HG03196 (cell line): ENCODE measurements around the gene SLC9A8.

Experiments
- ATAC-seq: cut with Tn5 transposase; IDR thresholded peaks from one replicate; pipeline ENCODE4 v1.9.1; 2021; ENCODE audit not compliant: unreplicated experiment

SLC9A8 gene

DNA sequence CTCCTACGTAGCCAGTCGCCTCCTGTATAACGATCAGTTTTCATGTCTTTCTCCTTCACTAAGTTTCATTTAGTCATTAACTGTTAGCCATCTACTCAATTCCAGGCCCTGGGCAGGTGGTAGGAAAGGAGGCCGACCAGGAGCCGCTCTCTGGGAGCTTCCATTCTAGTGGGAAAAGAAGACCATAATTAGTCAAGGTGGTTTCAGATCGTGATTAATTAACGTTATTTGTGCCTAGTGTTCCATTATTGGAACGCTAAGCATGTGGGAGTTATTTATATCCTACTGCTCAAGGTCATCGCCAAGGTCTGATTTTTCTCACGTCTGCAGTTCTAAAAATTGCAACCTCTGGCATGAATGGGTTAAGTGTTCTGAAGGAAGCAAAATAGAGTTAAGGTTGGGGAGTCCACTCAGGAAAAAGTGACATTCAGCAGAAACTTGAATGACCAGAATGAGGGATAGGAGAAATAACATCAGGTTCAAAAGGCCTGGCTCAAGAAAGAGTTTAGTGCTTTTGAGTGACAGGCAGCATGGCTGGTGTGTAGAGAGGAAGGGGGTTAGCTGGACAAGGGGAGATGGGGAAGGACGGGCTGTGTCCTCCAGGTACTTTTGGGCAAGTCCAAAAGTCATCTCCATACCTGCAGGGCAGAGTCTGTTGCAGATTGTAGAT is 812 bp downstream of the SLC9A8 start:
- no peak for ATAC-seq

DNA sequence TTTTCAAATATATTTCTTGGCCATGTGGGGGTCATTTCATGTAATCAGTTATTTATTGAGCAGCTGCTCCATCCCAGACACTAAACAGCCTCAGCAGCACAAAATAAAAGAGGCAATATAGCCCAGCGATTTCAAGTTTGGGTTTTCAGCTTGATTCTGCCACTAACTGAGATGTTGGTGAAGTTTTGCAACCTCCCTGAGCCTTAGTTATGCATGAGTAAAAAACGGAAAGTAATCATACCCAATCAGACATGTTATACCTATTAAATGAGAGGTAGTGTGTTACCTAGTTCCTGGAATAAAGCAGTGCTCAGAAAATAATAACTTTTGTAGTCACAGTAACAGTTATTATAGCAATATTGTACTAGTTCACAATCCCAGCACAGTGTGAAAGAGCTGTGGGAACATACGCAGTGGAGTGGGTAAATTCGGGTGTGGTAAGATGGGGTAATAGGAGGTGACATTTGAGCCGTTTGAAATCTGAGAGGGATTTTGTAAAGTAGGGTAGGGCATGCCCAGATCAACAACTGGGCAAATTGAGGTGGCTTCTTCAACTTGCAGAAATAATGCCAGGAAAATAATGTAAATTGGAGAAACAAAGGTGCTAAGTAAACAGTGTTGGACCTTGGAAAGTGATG is 1.5 kb downstream of the SLC9A8 start:
- ATAC-seq: no peak

DNA sequence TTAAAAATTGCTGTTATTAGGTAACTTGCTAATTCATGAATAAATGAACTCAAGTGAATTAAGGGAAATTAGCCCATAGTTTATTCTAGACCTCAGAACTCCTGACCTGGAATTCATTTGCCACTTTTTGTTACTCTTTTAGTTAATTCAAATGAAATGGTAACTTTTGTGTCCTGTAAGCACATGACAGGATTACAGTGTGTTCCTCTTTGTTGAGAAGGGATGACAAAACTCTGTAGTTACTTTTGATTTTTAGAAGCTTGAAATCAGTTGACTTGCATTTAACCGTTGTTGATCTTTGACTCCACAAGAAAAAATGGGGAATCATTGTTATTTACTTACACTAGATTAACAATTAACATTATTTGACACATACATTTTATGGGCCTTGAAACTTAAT is 6.2 kb downstream of the SLC9A8 start:
- no peak for ATAC-seq

DNA sequence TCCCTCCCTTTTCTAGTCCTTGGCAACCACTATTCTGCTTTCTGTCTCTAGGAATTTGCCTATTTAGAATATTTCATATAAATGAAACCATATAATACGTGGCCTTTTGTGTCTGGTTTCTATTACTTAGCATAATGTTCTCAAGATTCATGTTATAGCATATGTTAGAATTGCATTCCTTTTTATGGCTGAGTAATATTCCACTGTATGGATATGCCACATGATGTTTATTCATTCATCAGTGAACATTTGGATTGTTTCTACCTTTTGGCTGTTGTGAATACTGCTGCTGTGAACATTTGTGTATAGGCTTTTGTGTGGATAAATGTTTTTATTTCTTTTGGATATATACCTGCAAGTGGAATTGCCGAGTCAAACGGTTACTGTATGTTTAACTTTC is 7.1 kb downstream of the SLC9A8 start:
- no peak for ATAC-seq

DNA sequence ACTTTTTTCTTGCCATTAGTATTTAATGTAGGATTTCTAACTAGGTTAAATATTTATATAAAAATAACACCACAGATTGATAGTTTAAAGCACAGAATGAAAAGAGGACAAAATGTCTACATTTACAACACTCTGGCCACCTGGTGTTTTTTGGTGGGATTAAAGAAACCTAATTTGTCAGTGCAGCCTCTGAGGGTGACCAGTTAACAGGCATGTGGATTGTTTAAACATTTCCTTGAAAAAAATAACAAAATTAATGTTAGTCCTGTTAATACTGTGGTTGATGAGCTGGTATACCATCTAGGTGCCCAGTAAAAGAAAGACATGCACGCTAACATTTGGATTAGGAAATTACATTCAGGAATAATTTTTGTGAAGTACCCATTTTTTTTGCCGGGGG is 8.8 kb downstream of the SLC9A8 start:
- no peak for ATAC-seq

DNA sequence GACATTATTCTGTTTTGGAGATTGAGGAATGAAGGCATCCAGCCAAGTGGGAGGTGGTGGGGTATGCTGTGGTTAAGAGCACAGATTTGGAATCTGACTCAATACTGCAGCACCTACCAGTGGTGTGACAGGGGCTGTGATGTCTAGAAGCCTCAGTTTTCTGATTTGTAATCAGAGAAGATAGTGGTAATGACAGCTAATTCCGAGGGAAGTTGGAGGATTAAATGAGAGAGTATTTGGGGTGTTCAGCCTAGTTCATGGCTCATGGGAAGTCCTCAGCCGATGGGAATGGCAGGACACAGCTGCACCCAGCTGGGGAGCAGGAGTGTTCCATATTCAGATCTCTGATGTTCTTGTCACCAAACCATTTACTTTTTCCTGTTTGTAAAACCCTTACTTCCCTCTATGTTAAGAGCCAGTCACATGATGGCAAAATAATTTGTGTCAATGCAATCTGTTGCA is 9.3 kb downstream of the SLC9A8 start:
- no peak for ATAC-seq

DNA sequence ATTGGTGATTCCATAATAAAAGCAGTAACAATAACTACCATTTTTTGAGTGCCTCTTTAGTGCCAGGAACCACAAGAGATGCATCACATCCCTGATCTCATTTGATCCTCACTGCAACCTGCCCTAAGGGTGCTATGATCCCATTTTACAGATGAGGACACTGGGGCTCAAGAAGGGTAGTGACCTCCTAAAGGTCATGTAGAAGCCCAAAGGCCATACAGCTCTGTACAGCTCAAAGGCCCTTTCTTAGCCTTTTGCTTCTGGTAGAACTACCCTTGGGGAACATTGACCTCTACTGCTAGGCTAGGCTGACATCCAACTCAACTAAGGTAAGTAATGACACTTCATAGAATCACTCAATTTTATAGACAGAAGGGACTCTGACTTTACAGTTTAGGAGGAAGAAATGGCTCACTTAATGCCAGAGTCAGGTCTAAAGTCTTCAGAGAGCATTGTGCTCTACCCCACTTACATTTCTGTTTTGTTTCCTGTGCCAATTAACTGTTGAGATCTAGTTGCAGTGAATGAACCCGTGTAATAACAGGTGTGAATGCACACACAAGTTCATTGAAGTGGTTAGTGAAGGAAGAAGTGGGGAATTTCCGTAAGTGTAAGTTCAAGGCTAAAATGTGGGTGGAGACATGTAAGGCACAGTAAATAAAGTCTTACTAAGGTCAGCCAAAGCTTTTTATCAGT is 10.7 kb downstream of the SLC9A8 start:
- ATAC-seq: no peak

DNA sequence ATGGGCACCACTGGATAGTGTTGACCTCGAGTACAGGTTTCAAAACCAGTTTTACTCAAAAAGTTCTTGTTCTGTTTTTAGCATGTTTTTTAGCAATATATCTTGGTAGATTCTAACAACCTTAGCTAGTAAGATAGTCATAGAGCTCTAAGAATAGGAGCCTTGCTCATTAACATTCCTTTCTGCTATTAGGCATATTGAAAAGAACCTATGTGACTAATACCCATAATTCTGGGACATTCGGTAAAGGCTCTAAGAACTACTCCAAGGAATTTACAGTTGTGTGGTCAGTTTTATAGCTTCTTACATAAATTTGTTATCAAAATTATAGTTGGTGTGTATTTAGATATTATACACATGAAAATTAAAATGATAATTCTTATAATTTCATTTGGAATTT is 11.6 kb downstream of the SLC9A8 start:
- ATAC-seq: no peak

DNA sequence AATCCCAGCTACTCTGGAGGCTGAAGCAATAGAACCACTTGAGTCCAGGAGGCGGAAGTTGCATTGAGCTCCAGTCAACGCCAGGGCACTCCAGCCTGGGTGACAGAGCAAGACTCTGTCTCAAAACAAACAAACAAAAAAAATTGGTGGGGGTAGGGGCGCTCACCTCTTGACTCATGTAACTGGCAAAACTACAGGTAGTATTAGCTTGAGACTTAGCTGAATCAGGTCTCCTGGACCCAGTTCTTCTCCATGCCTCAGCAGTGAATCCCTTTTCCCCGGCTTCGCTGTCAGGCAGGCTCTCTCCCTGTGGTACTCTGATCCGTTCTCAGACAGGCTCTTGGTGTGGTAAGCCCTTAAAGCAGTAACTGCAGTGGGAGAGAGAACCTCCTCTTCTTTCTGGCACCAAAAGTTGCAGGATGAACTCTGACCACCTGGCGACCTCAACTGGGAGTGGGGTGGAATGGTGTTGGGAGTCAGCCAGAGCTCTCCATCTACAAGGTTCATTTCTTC is 12.9 kb downstream of the SLC9A8 start:
- no peak for ATAC-seq

DNA sequence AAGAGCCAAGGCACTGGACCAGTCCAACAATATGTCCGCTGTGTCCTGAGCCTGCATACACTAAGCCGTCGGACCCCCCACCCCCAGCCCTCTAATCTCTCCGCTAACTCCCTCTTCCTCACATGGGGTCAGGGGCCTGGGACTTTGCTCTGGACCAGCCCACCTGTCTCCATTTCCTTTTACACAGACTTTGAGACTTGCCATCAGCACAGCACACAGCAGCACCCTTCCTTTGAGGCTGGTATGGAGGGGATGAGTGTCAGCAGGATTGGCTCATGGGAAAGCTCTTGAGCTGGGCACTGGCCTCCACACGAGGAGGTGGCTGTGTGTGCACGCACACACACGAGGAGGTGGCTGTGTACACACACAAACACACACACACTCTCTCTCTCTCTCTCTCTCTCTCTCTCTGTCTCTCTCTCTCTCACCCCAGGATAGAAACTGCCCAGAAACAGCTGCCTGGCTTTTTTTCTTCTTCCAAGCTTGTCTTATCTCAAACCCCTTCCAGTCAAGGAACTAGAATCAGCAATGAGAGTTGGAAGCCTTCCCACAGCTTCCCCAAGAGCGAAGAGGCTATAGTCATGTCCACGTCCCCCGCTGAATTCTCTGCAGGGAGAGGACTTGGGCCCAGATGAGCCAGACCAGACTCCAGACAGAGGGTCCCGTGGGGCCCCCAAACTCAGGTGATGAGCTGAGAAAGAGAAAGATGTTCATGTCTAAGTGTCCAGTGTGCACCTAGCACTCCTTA is 18.6 kb downstream of the SLC9A8 start:
- no peak for ATAC-seq

DNA sequence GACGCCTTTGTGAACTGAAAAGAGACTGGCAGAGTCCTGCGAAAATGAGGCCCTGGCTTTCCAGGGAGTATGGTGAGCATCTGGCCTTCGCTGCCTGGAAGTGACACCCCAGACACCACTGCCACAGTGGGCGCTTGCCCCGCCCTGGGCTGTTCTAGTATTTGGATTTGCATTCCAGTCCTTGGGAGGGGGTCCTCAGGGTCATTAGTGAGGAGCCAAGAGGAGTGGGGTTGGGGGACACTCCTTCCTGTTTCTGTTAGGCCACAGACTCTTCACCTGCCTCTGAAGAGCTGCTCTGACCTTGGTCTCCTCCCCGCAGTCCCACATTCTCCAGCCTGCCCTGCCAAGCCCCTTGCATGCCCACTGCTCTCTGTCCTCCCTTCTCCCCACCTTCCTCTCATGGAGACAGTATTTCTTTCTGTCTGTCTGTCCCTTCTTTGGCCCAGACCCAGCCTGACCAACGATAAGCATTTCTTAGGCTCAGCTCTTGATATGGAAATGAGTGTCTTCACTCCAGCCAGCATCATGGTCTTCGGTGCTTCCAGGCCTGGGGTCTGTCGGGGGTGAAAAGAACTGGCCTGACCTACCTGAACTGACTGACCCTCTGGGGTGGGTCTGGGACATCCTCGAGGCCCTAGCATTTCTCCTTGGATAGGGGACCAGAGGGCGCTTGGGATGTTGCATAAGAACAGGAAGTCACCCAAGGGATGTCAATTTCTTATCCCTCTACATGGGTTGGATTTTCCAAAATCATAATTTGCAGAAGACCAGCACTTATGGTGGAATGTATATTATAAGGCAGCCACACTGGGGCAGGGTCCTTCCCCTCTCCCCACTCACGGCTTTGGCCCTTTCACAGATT is 19.4 kb downstream of the SLC9A8 start:
- ATAC-seq: no peak

DNA sequence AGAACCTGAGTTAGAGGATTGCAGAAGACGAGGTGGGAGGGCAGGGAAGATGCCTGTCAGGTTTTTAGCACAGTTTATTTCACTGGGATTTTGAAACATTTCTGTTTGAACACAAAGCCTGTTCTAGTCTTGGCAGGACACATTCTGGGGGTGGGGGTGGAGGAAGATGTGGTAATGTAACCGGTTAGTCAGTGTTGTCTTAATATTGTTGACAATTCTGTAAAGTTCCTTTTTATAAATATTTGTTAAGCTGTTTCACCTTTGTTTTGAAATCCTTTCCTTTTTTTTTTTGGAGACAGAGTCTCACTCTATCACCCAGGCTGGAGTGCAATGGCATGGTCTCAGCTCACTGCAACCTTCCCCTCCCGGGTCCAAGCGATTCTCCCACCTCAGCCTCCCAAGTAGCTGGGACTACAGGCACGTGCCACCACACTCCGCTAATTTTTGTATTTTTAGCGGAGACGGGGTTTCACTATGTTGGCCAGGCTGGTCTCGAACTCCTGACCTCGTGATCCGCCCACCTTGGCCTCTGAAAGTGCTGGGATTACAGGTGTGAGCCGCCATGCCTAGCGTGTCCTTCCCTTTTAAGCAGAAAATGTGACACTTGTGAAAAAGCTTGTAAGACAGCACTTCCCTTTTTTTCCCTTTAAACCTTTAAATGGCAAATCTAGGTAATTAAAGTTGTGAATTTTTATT is 20.2 kb downstream of the SLC9A8 start:
- ATAC-seq: no peak

DNA sequence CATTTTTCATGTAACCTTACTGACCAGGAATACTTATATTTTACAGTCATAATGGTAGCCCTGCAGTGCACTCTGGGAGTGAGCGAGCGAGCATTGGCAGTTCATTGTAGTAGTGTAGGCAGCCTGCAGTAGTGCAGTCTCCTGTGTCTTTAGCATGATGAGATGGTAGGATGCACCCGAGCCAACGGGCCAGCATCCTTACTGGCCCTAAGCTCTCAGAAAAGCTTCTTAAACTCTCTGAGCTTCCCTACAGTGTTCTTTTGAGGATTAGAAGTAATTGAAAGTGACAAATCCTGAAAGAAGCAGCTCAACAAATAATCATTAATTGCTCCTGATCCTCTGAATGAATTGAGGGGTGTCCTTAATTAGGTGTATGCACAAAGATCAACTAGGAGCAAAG is 20.9 kb downstream of the SLC9A8 start:
- no peak for ATAC-seq

DNA sequence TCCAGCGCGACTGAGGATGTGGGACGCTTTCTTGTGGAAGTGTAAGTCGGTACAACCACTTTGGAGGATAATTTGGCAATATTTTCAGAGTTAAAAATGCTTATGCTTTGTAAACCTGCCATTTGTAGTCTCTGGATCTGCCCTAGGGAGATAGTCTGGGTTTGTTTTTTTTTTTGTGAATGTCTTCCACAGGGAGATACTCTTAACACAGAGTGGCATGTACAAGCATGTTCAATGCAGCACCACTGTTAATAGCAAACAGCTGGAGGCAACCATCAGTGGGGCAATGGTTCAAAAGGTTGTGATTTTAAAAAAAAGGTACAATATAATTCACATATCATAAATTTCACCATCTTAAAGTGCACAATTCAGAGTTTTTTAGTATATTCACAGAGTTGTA is 22.4 kb downstream of the SLC9A8 start:
- no peak for ATAC-seq

DNA sequence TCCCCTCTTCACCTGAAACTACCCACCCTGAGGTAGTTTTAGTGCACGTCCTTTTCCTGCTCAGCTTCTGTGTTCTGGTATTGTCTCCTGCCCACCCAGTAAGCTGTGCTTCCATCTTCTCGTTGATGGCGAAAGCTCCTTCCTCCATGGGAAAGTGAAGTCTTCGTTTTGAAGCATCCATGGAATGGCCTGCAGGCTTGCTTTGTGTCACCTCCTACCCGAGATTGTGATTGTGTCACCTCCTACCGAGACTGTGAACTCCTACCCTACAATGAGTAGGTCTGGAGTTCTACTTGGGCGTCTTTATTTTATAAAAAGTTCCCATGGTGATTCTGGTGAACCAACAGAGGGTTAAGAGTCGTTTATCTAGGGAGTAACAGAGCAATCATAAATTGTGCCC is 25.9 kb downstream of the SLC9A8 start:
- ATAC-seq: no peak

DNA sequence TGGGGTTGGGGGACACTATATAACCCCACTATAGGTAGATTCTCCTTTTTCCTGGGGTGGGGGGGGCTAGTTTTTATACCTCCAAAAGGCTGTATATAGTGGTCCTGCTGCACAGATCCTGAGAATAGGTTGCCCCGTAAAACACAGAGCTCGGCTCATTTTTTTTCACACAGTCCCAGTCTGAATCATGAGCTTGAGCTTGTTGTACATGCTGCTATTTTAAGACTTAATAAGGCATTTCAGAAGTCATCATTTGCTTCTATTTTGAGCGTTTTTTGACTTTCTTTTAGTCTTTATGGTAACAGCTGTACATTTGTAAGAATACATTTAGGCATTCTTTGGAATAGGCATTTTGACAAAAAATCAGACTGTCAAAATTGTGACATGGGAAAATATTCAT is 30.5 kb downstream of the SLC9A8 start:
- ATAC-seq: no peak

DNA sequence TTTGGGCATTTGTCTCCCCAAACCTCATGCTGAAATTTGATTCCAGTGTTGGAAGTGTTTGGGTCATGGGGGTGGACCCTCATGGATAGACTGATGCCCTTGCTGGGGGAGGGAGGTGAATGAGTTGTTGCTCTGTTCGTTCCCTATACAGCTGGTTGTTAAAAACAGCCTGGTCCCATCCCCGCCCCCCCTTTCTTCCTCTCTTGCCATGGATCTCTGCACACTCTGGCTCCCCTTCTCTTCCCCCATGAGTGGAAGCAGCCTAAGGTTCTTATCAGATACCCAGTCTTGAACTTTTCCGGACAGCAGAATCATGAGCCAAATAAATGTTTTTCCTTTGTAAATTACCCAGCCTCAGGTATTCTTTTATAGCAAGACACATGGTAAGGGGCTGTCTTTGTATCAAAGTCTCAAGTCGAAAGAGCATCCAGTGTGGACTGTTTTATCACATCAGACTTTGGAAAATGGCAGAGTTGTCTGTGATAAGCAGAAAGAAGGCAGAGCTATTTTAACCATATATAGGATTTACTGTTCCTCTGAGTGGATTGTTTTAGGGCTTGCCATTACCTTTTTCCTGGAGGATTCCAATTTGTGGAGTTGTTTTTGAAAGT is 31.2 kb downstream of the SLC9A8 start:
- no peak for ATAC-seq

DNA sequence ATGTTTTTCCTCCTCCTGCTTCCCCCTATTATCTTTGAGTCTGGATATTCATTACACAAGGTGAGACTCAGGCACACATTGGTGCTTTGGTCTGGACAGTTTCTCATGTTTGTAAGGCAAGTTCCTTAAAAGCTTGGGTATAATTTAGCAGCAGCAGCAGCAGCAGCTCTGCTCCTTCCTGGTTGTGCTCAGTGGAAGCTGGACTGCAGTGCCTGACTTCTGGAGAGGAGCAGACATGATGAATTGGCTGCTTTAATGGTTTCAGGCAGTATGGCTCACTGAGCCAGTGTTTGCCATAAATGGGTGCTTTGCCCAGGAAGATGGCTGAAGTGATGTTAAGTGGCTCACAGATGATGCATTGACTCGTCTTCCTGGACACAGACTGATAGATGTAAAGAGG is 32.4 kb downstream of the SLC9A8 start:
- ATAC-seq: no peak

DNA sequence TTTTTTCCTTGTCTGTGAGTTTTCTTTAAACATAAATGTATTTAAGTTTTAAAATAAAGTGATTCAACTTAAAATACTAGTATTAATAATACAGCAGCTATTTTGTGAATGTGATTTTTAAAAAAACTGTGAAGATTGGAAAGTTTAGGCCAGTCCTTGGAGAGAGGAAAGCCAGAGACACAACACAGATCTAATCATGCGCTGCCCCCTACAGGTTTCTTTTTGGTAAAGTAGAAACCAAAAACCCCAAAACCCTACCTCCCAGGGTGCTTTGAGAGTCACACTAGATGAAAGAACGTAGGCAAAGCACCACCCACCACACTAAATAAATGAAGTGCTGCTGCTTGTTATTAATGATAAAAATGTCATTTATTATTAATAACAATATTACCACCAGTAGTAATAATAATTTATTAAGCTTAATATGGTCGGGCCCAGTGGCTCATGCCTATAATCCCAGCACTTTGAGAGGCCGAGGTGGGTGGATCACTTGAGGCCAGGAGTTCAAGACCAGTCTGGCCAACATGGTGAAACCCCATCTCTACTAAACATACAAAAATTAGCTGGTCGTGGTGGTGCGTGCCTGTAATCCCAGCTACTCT is 33.7 kb downstream of the SLC9A8 start:
- ATAC-seq: no peak
